Prostate gland (tissue), 2 donors: Measurements from ENCODE around the gene NPB.

Experiments used
- CTCF ChIP-seq, 4 experiments: fragments of 200-600 bp in 2 of 4; fragments of 450-650 bp in 2 of 4; sonication (generic) in 2 of 4; IDR thresholded peaks; 1 replicate in 3 of 4; 2 replicates in 1 of 4; pipeline ENCODE4 v1.5.1; 2016 to 2019; ENCODE audit warnings: antibody characterized with exemption in 4 of 4, mild to moderate bottlenecking in 2 of 4, moderate library complexity in 2 of 4
- POLR2AphosphoS5 ChIP-seq: sonication (generic); formaldehyde crosslinking; IDR thresholded peaks from one replicate; pipeline ENCODE4 v1.6.1; 2017; ENCODE audit warnings: antibody characterized with exemption

- TF ChIP-seq CTCF (IDR thresholded peaks at IDR 0.05): no peak
- no peak for TF ChIP-seq POLR2AphosphoS5
These were observed 31.1 kb upstream of the NPB start, which contains the start of gene ARHGDIA for GRCh38 chr17:81870981-81871386.
